Right lobe of liver (tissue), 4 donors: ENCODE data around the gene LRMDA.

Experiments
- POLR2A ChIP-seq: fragments of 450-650 bp; IDR thresholded peaks from one replicate; pipeline ENCODE4 v1.6.1; 2017; ENCODE audit warnings: antibody characterized with exemption, mild to moderate bottlenecking
- TF ChIP-seq, protein P1 (sequence below), 4 donors: fragments of 200-600 bp in 3 of 4; fragments of 450-650 bp in 1 of 4; IDR thresholded peaks; one replicate each; pipeline versions ENCODE4 v1.5.1 to v1.8.0; 2016 to 2022; ENCODE audit warnings: antibody characterized with exemption in 4 of 4, mild to moderate bottlenecking in 2 of 4
- donor health status: DM: no; HTN: no; CAD: no.
- donor health status: DM: no; HTN: no; CAD: no.
- donor health status: DM: no; HTN: yes; CAD: no.

DNA sequence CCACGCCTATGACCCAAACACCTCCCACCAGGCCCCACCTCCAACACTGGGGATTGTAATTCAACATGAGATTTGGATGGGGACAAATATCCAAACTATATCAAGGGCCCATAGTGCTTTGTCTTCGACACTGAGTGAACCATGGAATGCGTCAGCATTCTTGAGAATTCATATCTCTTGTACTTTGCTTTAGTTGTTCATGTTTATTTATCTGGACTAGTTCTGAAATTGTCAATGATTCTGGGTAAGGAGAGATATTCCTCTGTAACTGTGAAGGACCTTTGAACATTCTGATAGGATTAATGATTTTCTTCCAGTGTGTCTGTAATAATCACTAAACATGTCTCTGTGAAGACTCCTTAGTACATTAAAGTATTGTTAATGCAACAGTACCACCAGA lies 374.8 kb downstream of the LRMDA start:
- TF ChIP-seq, protein P1, sequence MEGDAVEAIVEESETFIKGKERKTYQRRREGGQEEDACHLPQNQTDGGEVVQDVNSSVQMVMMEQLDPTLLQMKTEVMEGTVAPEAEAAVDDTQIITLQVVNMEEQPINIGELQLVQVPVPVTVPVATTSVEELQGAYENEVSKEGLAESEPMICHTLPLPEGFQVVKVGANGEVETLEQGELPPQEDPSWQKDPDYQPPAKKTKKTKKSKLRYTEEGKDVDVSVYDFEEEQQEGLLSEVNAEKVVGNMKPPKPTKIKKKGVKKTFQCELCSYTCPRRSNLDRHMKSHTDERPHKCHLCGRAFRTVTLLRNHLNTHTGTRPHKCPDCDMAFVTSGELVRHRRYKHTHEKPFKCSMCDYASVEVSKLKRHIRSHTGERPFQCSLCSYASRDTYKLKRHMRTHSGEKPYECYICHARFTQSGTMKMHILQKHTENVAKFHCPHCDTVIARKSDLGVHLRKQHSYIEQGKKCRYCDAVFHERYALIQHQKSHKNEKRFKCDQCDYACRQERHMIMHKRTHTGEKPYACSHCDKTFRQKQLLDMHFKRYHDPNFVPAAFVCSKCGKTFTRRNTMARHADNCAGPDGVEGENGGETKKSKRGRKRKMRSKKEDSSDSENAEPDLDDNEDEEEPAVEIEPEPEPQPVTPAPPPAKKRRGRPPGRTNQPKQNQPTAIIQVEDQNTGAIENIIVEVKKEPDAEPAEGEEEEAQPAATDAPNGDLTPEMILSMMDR (IDR thresholded peaks at IDR 0.05), result no peak
- TF ChIP-seq POLR2A, result no peak
